GM19455 (cell line): ENCODE measurements around the gene MFSD12.
"Not testable (repeated sequence)": the region's sequence is repeated elsewhere in the genome, so short reads cannot be mapped to it uniquely, and the experiment has no call there.

Source experiments
- ATAC-seq: cut with Tn5 transposase; IDR thresholded peaks from one replicate; pipeline ENCODE4 v1.9.1; 2021; ENCODE audit not compliant: unreplicated experiment

MFSD12 gene

DNA sequence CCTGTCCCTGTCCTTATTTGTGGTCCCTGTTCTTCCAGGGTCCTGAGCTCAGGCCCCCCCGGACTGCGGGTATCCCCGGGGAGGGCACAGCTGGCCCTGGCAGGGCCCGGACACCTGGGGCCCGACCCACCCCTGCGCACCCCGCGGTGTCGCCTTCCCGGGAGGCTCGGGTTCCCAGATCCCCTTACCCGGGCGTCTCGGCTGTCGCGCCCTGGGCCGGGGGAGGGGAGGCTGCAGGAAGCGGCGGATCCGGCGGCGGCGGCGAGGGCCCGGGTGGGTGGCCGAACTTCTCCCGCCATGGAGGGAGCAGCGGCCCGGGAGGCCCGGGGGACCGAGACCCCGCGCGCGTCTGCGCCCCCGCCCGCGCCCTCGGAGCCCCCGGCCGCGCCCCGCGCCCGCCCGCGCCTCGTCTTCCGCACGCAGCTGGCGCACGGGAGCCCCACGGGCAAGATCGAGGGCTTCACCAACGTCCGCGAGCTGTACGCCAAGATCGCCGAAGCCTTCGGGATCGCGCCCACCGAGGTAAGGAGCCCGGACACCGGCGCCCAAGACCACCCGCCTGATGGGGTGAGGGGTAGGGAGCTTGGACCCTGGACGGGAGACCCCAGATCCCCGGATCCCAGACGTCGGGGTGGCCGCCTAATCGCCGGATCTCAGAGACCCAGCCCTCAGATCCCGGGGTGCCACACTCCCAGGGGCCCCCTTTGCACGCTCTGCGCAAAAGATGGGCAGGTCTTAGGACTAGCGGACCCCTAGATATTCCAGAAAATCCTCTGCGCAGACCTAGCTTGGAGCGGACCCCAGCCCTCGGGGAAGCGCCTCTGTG lies 28.1 kb upstream of the MFSD12 start, which contains the start of gene GIPC3:
TSS of gene GIPC3 (plus strand) at position 178 of the 826 bp plus-strand sequence. CDS start at position 298, 120 bp downstream.
- no peak for ATAC-seq

DNA sequence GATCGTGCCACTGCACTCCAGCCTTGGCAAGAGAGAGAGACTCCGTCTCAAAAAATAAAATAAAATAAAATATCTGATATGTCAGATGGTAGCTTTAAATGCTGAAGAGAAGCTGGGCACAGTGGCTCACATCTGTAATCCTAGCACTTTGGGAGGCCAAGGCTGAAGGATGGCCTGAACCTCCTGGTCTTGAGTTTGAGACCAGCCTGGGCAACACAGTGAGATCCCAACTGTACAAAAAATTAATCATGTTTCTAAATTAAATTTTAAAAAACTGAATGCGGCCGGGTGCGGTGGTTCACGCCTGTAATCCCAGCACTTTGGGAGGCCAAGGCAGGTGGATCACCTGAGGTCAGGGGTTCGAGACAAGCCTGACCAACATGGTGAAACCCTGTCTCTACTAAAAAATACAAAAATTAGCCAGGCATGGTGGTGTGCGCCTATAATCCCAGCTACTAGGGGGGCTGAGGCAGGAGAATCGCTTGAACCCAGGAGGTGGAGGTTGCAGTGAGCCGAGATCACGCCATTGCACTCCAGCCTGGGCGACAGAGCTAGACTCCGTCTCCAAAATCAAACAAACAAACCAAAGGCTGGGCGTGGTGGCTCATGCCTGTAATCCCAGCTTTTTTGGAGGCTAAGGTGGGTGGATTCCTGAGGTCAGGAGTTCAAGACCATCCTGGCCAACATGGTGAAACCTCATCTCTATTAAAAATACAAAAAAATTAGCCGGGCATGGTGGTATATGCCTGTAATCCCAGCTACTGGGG lies 26.8 kb upstream of the MFSD12 start:
- ATAC-seq, result not testable (repeated sequence)

DNA sequence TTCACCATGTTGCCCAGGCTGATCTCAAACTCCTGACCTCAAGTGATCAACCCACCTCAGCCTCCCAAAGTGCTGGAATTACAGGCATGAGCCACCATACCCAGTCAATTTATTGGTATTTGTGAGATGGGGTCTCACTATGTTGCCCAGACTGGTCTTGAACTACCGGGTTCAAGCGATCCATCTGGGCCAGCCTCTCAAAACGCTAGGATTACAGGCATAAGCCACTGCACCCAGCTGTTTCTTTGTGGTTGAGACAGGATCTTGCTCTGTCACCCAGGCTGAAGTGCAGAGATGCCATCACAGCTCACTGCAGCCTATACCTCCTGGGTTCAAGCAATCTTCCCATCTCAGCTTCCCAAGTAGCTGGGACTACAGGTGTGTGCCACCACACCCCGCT lies 24.4 kb upstream of the MFSD12 start:
- not testable (repeated sequence) for ATAC-seq

DNA sequence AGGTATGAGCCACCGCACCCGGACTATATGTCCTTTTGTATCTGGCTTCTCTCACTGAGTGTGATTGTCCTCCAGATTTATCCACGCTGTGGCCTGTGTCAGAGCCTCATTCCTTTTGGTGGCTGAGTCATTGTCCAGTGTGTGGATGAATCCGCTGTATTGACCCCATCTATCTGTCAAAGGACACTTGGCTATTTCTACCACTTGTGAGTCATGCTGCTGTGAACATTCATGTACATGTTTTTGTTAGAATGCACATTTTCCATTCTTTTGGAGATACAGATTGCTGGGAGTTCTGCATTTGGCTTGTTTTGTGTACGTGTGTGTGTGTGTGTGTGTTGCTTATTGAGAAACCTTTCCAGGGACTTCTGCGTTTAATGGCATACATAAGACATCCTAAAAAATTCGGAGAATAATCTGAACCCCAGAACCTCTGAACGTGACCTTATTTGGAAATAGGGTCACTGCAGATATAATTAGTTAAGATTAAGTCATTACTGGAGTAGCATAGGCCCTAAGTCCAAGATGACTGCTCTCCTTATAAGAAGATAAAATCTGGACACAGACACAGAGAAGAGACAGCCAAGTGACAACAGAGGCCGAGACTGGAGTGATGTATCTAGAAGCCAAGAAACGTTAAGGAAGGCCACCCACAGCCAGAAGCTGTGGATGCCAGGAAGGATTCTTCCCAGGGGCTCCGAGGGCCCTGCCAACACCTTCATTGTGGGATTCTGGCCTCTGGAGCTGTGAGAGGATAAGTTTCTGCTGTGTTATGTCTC lies 23.0 kb upstream of the MFSD12 start:
- ATAC-seq, result no peak

DNA sequence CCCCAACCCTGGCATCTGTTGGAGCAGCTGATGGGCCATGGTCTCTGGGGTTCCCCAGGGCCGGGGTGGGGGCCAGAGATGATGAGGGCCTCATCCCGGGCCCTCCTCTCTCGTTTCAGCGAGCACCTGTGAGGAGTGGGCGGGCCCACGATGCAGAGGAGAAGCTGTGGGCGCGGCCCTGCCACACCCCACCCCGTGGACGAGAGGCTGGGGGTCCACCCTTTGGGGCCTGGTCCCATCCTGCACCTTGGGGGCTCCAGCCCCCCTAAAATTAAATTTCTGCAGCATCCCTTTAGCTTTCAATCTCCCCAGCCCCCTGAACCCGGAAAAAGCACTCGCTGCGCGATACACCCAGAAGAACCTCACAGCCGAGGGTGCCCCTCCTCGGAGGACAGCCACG lies 21.0 kb upstream of the MFSD12 start:
- no peak for ATAC-seq

DNA sequence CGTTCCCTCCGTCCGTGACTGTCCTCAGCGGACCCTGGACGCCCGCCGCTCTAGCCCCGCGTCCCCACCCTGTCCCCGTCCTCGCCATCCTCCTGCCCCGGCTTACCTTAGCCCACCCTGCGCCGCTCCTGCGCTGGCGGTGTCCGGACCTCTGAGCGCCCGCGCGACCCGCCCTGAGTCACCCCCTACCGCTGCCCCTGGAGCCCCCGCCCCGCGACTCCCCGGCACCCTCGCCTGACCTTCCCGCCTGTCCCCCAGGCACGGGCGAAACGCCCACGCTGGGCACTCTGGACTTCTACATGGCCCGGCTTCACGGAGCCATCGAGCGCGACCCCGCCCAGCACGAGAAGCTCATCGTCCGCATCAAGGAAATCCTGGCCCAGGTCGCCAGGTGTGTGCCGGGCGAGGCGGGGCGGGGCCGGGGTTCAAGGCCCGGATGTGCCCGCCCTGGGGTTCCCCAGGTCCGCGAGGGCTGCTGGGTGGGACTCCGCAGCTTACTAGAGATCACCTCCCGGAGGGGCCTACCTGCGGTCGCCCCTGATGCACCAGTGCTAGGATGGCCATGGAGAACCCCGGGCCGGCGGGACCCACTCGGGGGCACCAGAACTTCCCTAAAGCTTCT lies 20.4 kb upstream of the MFSD12 start:
- no peak for ATAC-seq

DNA sequence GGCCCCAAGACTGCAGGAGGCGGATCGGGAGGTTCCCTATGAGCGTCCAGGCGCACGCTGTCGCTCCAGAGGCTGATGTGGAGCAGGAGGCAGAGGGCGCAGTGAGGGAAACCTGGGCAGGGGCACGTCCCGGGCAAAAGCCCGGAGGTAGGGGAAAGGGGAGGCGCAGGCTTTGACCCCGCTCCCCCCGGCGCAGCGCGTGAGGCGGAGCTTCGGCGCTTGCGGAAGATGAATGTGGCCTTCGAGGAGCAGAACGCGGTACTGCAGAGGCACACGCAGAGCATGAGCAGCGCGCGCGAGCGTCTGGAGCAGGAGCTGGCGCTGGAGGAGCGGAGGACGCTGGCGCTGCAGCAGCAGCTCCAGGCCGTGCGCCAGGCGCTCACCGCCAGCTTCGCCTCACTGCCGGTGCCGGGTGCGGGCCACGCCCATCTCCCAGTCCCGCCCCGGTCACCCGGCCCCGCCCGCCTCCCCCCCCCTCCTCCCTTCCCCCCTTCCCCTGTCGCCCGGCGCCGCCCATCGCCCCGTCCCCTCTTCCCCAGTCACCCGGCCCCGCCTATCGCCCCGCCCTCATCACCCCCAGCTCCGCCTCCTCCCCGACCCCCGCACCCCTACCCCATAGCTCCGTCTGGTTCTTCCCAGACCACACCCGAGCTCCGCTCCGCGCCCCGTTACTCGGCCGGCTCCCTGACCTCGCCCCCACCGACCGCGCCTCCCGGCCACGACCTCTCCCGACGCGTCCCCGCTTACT lies 19.5 kb upstream of the MFSD12 start:
- no peak for ATAC-seq

DNA sequence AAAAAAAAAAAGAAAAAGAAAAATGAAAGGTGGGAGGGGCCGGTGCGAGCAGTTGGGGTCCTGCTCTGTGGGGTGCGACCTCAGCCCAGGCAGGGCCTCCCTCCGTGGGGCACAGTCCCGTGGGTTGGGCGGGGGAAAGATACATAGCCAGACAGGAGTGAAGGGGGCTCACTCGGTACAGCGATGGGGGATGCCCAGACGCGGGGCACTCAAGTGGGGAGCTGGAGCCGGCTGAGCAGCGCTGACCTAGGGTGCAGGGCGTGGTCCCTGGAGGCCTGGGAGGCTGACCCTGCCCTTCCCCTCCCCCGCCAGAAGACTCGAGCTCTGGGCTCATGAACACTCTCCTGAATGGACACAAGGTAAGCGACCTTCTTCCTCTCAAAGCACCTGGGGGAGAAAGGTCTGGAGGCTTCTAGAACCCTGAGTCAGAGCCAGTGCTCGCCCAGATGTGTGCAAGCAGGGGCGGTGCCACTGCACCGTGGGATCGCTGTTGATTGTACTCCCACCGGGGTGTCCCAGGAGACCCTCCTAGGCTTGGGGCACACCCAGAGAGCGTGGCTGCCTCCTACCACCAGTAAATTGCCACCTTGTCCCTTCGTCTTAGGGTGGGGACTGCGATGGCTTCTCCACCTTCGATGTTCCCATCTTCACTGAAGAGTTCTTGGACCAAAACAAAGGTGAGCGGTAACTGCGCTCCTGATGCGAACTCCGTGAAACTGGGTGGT lies 18.7 kb upstream of the MFSD12 start:
- ATAC-seq, result no peak

DNA sequence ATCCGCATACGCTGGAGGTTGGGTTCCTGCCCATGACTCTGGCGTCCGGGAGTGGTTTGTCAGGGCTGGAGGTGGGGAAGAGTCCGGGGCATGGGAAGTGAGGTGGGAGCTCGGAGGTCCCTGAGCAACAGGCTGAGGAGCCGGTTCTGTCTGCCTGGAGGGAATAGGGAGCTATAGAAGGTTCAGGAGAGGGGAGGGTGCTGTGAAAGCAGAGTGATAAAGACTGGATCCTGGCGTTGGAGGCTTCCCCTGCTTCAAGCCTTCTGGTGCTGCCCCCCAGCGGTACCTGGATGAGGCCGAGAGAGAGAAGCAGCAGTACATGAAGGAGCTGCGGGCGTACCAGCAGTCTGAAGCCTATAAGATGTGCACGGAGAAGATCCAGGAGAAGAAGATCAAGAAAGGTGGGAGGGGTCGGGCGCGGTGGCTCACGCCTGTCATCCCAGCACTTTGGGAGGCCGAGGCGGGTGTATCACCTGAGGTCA lies 17.9 kb upstream of the MFSD12 start:
- ATAC-seq, result no peak

DNA sequence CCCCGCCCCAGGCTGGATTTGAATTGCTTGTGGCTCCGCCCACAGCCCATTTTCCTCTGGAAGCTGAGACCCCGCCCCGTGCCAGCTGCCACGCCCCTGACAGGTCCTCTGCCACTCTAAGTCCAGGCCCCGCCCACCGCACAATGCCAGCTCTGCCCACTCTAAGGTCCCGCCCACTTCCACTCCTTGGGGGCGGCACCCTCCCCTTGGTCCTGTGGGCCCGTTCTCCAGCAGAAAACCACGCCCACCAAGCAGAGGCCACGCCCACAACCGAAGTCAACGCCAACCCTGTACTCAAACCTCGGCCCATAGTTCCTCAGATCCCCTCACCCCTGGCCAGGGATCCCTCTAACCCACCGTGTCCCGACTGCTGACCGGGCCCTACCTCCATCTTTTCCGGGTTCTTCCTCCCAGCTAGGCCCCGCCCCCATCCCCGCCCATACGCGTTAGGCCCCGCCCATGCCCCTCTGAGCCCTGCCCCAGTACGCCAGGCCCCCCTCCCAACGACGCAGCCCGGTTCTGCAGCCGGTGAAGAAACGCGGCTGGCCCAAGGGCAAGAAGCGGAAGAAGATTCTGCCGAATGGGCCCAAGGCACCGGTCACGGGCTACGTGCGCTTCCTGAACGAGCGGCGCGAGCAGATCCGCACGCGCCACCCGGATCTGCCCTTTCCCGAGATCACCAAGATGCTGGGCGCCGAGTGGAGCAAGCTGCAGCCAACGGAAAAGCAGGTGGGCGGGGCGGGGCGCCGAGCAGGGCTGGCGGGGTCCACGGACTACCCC lies 16.7 kb upstream of the MFSD12 start:
- ATAC-seq, result peak; percentile 28

DNA sequence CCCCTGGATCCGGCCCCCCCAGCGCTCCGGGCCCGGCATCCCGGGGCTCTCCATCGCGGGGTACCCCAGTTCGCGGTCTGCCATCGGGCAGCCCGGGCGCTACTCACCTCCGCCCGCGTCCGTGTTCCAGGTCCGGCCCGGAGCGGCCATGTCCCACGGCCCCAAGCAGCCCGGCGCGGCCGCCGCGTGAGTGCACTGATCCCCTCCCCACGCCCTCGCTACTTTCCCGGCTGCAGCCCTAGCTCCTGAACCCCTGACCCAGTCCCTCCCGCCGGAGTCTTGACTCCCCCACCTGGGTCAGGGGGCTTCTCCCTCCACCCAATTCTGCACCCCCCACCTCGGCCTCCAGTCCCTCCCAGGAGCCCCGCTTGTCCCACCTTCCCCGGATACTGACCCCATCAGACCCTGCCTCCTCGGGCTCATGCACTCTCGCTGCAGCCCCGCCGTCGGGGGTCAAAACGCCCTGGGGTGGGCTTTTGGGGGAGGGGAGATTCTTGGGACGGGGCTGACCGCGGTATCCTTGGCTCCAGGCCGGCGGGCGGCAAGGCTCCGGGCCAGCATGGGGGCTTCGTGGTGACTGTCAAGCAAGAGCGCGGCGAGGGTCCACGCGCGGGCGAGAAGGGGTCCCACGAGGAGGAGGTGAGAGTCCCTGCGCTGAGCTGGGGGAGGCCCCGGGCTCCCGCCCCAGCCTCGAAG lies 15.9 kb upstream of the MFSD12 start:
- peak; percentile 2 for ATAC-seq

DNA sequence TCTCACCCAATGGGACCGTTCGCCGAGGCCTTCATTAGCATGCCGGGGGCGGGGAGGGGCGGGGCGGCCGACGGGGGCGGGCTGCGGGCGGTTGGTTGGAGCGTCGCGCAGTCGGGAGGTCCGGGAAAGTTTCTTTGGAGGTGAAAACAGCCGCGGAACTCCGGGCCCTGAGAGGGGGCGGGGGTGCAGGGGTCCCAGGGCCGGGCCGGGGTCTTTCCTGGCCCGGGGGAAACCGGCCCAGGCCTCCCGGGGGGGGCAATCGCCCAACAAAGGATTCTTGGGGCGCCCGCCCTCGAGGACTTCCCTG lies 15.4 kb upstream of the MFSD12 start, which contains the start of gene HMG20B:
TSS of gene HMG20B (plus strand) at position 90 of the 307 bp plus-strand sequence. CDS start 366 bp downstream, outside the sequence.
- peak; percentile 8 for ATAC-seq

DNA sequence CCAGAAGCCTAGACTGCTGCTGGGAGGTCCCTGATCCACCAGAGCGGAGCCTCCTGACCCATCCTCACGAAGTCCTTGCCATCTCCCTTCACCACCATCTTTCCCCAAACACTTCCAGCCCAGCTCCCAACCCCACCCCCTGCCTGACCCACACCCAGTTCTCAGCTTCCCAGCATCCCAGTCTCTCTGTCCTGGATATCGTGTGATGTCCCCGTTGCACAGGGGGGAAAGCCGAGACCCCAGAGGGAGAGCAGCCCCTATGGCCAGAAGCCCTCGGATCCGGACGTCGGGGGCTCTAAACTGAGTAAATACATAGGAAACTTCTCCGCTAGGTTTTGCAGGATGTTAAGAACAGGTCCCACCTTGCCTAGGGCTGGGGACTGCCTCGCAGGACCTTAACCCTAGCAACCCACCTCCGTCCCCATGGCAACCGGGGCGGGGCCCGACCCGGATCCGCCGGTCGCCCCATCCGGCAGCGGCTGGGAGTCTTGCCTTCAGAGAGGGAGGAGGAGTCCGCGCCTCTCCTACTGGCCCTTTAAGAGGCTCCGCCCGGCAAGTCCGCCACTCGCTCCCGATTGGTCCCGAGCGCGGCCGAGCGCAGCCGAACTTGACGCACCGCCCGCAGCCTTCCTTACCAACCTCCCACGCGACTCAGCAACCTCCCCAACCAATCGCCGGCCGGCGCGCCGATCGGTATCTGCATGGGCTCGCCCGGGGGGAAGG lies 14.9 kb upstream of the MFSD12 start:
- ATAC-seq, result peak; percentile 88

DNA sequence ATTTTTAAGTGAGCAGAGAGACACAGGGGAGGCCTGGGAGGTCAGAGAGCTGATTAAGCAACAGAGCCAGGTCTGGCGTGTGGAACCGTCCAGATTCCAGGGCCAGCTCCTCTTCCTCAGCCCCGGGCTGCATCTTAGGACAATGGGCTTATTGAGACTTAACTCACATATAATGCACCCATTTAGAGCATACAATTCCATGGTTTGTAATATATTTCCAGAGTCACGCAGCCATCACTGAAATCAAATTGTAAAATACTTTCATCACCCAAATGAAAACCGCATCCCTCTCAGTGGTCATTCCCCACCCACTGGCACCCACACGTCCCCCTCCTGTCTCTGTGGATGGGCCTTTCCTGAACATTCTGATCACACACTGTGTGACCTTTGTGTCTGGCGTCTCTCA lies 13.2 kb upstream of the MFSD12 start:
- ATAC-seq, result no peak

DNA sequence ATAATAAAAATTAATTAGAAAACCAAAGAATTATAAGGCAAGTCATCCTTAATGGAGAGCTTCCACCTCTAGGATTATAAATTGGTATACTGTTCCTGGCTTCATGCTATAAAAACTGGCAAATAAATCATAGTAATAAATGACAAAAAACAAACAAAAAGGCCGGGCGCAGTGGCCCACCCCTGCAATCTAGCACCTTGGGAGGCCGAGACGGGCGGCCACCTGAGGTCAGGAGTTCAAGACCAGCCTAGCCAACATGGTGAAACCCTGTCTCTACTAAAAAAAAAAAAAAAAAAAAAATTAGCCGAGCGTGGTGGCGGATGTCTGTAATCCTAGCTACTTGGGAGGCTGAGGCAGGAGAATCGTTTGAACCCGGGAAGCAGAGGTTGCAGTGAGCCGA lies 12.7 kb upstream of the MFSD12 start:
- ATAC-seq, result not testable (repeated sequence)

DNA sequence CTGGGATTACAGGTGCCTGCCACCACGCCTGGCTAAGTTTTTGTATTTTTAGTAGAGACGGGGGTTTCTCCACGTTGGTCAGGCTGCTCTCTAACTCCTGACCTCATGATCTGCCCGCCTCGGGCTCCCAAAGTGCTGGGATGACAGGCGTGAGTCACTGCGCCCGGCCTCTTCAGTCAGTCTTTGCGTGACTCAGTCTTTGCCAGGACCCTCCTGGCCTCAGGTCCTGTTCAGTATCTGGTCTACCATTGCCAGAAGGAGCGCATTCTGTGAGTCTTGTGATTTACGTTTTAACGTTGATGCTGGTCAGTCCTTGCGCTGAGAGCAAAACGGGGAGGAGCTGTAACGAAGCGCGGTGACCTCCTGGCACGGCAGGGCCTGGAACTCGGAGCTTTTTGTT lies 7.8 kb upstream of the MFSD12 start:
- ATAC-seq, result no peak

DNA sequence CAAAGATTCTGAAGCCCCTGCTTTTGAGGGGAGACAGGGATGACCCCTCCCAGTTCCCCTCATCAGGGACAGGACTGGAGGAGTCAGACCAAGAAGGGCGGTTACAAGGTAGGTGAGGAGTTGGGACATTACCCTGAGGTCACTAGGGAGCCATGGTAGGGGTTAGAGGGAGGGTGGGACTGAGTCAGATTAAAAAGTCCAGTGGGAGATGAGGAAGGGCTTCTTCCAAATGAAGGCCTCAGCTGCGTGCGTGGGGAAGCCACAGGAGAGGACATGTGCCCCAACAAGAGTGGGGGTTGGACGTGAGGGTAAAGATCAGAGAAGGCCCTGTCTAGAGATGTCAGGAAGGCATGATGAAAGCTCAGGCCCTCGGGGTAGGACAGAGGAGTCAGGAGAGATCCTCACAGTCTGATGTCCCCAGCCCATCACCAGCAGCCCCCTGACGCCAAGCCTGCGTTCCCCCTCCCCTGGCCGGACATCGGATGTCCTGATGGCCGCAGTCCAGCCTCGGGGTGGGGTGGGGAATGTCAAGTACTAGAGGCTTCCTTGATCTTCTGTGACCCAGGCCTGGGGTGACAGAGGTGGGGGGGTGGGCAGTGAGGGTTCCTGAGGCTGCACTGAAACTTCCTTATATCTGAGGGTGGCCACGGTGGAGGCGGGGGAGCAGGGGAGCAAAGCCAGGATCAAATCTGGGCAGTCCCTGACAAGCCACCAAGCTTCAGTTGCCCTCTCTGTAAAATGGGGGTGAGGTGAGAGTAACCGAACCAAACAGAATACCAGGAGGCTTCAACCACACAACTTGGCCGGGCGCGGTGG lies 6.5 kb upstream of the MFSD12 start:
- ATAC-seq, result no peak
